MM.1S (cell line): ENCODE data around the gene MPP3.

ENCODE experiments used
- CTCF ChIP-seq: fragments of 300-600 bp; sonication (generic); IDR thresholded peaks from 2 replicates; pipeline ENCODE4 v1.5.1; 2016; ENCODE audit warnings: antibody characterized with exemption, low read length, mixed read lengths
- EZH2 ChIP-seq: fragments of 300-600 bp; sonication (generic); optimal IDR thresholded peaks from 2 replicates; pipeline ENCODE3; 2017; ENCODE audit warnings: low read depth, mild to moderate bottlenecking, antibody characterized with exemption, low read length, mixed read lengths
- EZH2phosphoT487 ChIP-seq: fragments of 300-600 bp; sonication (generic); IDR thresholded peaks from 2 replicates; pipeline ENCODE4 v1.6.1; 2018; ENCODE audit warnings: antibody characterized with exemption, low read length

DNA sequence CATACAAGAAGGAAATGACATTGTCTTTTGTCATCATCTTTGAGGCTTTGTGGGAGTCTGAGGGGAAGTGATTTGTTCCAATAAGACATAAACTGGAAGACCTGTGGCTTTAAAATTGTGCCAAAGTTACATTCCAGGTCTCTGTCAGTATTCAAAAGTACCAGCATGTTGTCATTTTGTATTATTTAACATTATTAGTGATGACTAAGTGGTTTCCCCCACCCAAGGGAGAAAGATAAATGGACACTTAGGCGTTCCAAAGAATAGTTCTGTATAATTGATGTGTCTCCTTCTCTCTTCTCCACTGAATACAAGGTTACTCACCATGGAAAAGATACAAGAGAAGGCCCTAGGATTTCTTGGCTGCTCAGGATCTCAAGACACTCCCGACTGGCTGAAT lies 48.9 kb downstream of the MPP3 start:
- TF ChIP-seq CTCF (no peak), EZH2 (no peak), EZH2phosphoT487 (no peak)
